ENCODE results near the gene ARL13A. TPM values are rescaled to one million over a fixed set of nuclear protein-coding genes. Genes with fewer than 3 reads are reported as not detected.
A peak's percentile ranks its signal among the peaks of the same experiment; 100 is the strongest.
"Not testable (repeated sequence)": the region's sequence is repeated elsewhere in the genome, so short reads cannot be mapped to it uniquely, and the experiment has no call there.

The ARL13A gene
- total RNA-seq, 1 experiment from 2014 or later, result not detected

- in situ Hi-C loops (cut with HindIII; ENCODE audit: low pct_unique_long_range_greater_than_20kb, low sequenced_read_pairs), result no loop called here
- peak; percentile 71 for DNase-seq (ENCODE audit: low read depth)
These were observed 11.3 kb downstream of the ARL13A start for GRCh38 chrX:100980608-100981497.

- in situ Hi-C loops (cut with HindIII; ENCODE audit: low pct_unique_long_range_greater_than_20kb, low sequenced_read_pairs); DNase-seq (ENCODE audit: low read depth): not testable (repeated sequence)
These were observed 12.0 kb downstream of the ARL13A start for GRCh38 chrX:100981498-100981845.

DNA sequence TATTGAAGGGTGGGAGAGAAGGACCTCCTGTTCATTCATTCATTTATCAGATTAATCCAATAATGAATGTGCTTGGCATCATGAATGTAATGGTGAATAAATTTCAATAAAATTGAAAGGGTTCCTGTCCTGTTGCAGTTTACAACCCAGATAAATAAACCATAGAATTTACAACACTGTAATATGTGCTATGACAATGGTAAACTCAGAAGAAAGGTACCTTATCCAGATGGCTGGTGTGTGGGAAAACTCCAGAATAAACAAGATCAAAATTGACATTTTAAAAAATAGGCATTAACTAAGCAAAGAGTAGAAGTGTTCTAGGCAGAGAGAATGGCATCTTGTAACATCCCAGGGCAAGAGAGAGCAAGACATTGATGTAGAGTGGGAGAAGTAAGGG, 15.3 kb downstream of the ARL13A start:
- no peak for DNase-seq (ENCODE audit: low read depth)
- in situ Hi-C loops (cut with HindIII; ENCODE audit: low pct_unique_long_range_greater_than_20kb, low sequenced_read_pairs), result no loop called here

DNA sequence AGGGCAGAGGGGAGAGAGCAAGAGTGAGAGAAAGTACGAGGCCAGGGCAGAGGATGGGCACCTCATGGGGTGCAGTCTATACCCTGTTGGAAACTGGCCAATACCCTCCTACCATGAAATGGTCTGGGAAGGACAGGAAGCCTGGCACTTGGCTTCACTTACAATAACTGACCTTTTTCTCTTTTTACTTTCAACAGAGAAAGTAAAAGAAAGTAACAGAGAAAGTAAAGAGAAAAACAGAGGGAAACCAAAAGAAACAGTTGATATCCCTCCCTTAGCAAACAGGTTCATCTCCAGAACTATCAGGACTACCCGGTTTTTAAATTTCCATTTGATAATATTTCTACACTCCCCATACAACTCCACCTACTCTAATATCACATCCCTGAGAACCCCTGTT, 20.6 kb downstream of the ARL13A start:
- no peak for DNase-seq (ENCODE audit: low read depth)
- in situ Hi-C loops (cut with HindIII; ENCODE audit: low pct_unique_long_range_greater_than_20kb, low sequenced_read_pairs), result no loop called here

- peak; percentile 37 for DNase-seq (ENCODE audit: low read depth)
- in situ Hi-C loops (cut with HindIII; ENCODE audit: low pct_unique_long_range_greater_than_20kb, low sequenced_read_pairs), result no loop called here
These were observed 25.1 kb downstream of the ARL13A start for GRCh38 chrX:100994352-100995281.

DNA sequence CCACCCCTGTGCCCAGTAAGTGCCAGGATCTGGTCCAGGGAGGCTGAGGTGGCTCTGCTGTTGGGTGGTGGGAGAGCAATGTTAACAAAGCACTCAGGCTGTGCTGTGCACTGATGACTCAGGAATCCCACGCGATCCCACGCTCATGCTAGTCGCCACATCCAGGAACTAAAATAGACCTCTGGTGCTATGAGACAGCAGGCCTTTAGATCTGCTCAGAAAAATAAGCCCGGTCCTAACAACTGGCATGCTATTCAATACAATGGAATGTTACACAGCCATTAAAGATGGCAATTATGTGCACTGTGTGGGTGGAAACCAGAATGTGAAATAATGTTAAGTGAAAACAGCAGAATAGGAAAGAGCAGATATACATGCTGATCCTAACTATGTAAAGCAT, 26.0 kb downstream of the ARL13A start:
- DNase-seq (ENCODE audit: low read depth), result peak; percentile 1
- in situ Hi-C loops (cut with HindIII; ENCODE audit: low pct_unique_long_range_greater_than_20kb, low sequenced_read_pairs), result no loop called here

DNA sequence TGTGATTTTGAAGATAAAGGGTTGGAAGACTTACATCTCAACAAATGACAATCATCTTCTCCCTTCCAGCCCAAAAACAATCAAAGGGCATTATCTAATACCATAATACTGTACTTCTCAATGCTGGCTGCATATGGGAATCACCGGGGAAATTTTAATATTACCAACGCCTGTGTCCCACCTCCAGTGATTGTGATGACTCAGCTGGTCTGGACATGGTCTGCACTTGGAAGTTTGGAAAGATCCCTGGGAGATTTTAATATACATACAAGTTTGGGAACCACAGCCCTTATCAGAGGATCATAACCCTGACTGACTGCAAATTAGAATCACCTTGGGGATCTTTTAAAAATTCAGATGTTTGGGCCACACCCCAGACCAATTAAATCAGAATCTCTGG, 29.9 kb downstream of the ARL13A start:
- in situ Hi-C loops (cut with HindIII; ENCODE audit: low pct_unique_long_range_greater_than_20kb, low sequenced_read_pairs), result no loop called here
- DNase-seq (ENCODE audit: low read depth), result no peak

- in situ Hi-C loops (cut with HindIII; ENCODE audit: low pct_unique_long_range_greater_than_20kb, low sequenced_read_pairs), result no loop called here
- no peak for DNase-seq (ENCODE audit: low read depth)
These were observed 39.6 kb downstream of the ARL13A start for GRCh38 chrX:101009090-101009489.

DNA sequence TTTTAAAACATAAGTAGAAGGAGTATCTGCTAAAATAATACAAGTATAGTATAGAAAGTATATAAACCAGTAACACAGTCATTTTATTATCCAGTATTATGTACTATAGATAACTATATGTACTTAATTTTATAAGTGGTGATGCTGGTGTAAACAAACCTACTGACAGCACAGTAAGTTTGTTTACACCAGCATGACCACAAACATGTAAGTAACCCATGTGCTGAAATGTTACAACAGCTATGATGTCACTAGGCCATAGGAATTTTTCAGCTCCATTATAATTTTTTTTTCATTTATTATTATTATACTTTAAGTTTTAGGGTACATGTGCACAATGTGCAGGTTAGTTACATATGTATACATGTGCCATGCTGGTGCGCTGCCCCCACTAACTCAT, 42.5 kb downstream of the ARL13A start:
- DNase-seq (ENCODE audit: low read depth); in situ Hi-C loops (cut with HindIII; ENCODE audit: low pct_unique_long_range_greater_than_20kb, low sequenced_read_pairs): not testable (repeated sequence)

DNA sequence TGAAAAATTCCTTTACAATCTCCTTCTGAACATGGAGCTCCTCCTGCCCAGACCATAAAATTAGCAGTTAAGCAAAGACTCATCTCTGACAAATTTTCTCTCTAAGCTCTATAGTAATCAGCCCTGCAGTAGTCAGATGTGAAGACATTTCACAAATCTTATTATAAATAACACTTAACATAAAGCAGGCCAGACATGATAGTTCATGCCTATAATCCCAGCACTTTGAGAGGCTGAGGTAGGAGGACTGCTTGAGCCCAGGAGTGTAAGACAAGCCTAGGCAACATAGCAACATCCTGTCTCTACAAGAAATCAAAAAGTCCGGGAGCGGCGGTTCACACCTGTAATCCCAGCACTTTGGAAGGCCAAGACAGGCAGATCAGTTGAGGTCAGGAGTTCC, 52.5 kb downstream of the ARL13A start:
- in situ Hi-C loops (cut with HindIII; ENCODE audit: low pct_unique_long_range_greater_than_20kb, low sequenced_read_pairs), result no loop called here
- no peak for DNase-seq (ENCODE audit: low read depth)

GRCh38 chrX:101025126-101025525, 55.6 kb downstream of the ARL13A start:
- in situ Hi-C loops (cut with HindIII; ENCODE audit: low pct_unique_long_range_greater_than_20kb, low sequenced_read_pairs), result no loop called here
- no peak for DNase-seq (ENCODE audit: low read depth)

DNA sequence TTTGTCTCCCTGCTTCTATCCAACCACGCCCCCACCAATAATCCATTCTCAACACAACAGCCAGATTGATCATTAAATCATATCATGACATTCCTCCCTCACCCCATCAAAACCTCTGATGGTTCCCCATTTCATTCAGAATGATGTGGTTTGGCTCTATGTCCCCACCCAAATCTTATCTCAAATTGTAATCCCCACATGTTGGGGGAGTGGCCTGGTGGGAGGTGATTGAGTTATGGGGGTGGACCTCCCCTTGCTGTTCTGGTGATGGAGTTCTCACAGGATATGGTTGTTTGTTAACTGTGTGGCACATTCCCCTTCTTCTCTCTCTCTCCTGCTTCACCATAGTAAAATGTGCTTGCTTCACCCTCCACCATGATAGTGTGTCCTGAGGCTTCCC, 59.1 kb downstream of the ARL13A start:
- in situ Hi-C loops (cut with HindIII; ENCODE audit: low pct_unique_long_range_greater_than_20kb, low sequenced_read_pairs), result no loop called here
- no peak for DNase-seq (ENCODE audit: low read depth)

DNA sequence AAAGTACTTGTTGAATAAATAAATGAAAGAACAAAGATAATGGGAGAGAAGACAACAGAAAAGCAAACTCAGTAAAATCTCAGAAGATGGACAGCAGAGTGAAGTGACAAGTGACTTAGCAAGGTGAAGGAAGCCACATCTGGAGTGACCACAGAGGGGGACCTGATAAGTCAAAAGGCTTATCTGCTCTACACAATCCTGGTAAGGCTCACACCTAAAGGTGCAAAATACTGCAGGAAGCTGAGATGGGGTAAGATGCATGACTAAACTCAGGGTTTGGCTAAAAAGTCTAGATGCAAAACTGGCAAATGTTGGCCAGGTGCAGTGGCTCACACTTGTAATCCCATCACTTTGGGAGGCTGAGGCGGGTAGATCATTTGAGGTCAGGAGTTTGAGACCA, 60.2 kb downstream of the ARL13A start:
- in situ Hi-C loops (cut with HindIII; ENCODE audit: low pct_unique_long_range_greater_than_20kb, low sequenced_read_pairs), result no loop called here
- DNase-seq (ENCODE audit: low read depth), result no peak

GRCh38 chrX:101037231-101037630, 67.7 kb downstream of the ARL13A start:
- DNase-seq (ENCODE audit: low read depth), result no peak
- in situ Hi-C loops (cut with HindIII; ENCODE audit: low pct_unique_long_range_greater_than_20kb, low sequenced_read_pairs), result no loop called here

GRCh38 chrX:101040197-101040596, 70.7 kb downstream of the ARL13A start:
- in situ Hi-C loops (cut with HindIII; ENCODE audit: low pct_unique_long_range_greater_than_20kb, low sequenced_read_pairs), result no loop called here
- DNase-seq (ENCODE audit: low read depth), result no peak

Other genes starting within 250 kb of the ARL13A start
- 0.23 and 1.2 TPM in 2 replicates for gene SYTL4, start 237.6 kb upstream of the ARL13A start, total RNA-seq (2014; rRNA removed; shearing (Covaris generic); ENCODE audit: low replicate concordance)
- gene CSTF2, start 149.3 kb upstream of the ARL13A start, total RNA-seq (2014; rRNA removed; shearing (Covaris generic); ENCODE audit: low replicate concordance), result 28.2 and 28.9 TPM in 2 replicates
- gene NOX1, start 95.3 kb upstream of the ARL13A start, total RNA-seq (2014; rRNA removed; shearing (Covaris generic); ENCODE audit: low replicate concordance), result not detected in 2 replicates
- 0.06 and 0.30 TPM in 2 replicates for gene XKRX, start 40.8 kb upstream of the ARL13A start, total RNA-seq (2014; rRNA removed; shearing (Covaris generic); ENCODE audit: low replicate concordance)
- gene TRMT2B, start 82.4 kb downstream of the ARL13A start, total RNA-seq (2014; rRNA removed; shearing (Covaris generic); ENCODE audit: low replicate concordance), result 15.2 and 19.2 TPM in 2 replicates
- gene TMEM35A, start 109.2 kb downstream of the ARL13A start, total RNA-seq (2014; rRNA removed; shearing (Covaris generic); ENCODE audit: low replicate concordance), result not detected in 2 replicates
- gene CENPI, start 128.5 kb downstream of the ARL13A start, total RNA-seq (2014; rRNA removed; shearing (Covaris generic); ENCODE audit: low replicate concordance), result 22.3 and 22.5 TPM in 2 replicates